Prostate gland (tissue), 2 donors: ENCODE data around the gene NUAK2. TPM values are rescaled to one million over a fixed set of nuclear protein-coding genes. Genes with fewer than 3 reads are reported as not detected.

ENCODE experiments used
- DNase-seq: peaks from one replicate; pipeline ENCODE4 v3.0.0-alpha.2; 2019; ENCODE audit warnings: low spot score
- H3K27ac ChIP-seq, 2 donors: fragments of 200-600 bp; sonication (generic); 2 replicates each; pipeline ENCODE4 v1.5.1; 2017 to 2019
- H3K27me3 ChIP-seq: fragments of 200-600 bp; sonication (generic); replicated peaks from 2 replicates; pipeline ENCODE4 v1.5.1; 2019; ENCODE audit not compliant: insufficient read depth
- H3K36me3 ChIP-seq, 2 donors: fragments of 200-600 bp; sonication (generic); 1 replicate in 1 of 2; 2 replicates in 1 of 2; pipeline versions ENCODE4 v1.5.1 to v1.8.1; 2017 to 2019
- H3K4me1 ChIP-seq: fragments of 200-600 bp; sonication (generic); replicated peaks from 2 replicates; pipeline ENCODE4 v1.5.1; 2019
- H3K4me3 ChIP-seq, 2 donors: fragments of 200-600 bp; sonication (generic); 2 replicates each; pipeline ENCODE4 v1.5.1; 2017 to 2019
- H3K9me3 ChIP-seq: fragments of 200-600 bp; sonication (generic); 2 replicates; pipeline ENCODE4 v1.5.1; 2017
- POLR2A ChIP-seq: fragments of 450-650 bp; IDR thresholded peaks from one replicate; pipeline ENCODE4 v1.6.1; 2016; ENCODE audit warnings: antibody characterized with exemption, mild to moderate bottlenecking
- POLR2AphosphoS5 ChIP-seq: sonication (generic); formaldehyde crosslinking; IDR thresholded peaks from one replicate; pipeline ENCODE4 v1.6.1; 2017; ENCODE audit warnings: antibody characterized with exemption
- WGBS: methylation state at CpG from one replicate; pipeline ENCODE4 v1.1.5; 2018; 5-methylcytosine and 5-hydroxymethylcytosine counted together
- intact Hi-C: fragments of 100-400 bp; cut with DNase I; formaldehyde crosslinking; loops from one replicate; pipeline ENCODE4 v1.14.2; 2022
- total RNA-seq, 2 donors: library from RNA; depleted of rRNA; stranded (reverse); fragments of >200 nt; gene quantifications; one replicate each; pipeline ENCODE4 v1.1.0, GENCODE V29; 2016
- TF ChIP-seq, protein P1 (sequence below), 4 experiments: fragments of 200-600 bp in 2 of 4; fragments of 450-650 bp in 2 of 4; sonication (generic) in 2 of 4; IDR thresholded peaks; 1 replicate in 3 of 4; 2 replicates in 1 of 4; pipeline ENCODE4 v1.5.1; 2016 to 2019; ENCODE audit warnings: antibody characterized with exemption in 4 of 4, mild to moderate bottlenecking in 2 of 4, moderate library complexity in 2 of 4

Gene NUAK2
- total RNA-seq, 2 donors from 2014 or later = 3.7 to 20.0 TPM

GRCh38 chr1:205287076-205287475 lies 34.5 kb downstream of the NUAK2 start:
- intact Hi-C loops = no loop called here
- TF ChIP-seq, protein P1, sequence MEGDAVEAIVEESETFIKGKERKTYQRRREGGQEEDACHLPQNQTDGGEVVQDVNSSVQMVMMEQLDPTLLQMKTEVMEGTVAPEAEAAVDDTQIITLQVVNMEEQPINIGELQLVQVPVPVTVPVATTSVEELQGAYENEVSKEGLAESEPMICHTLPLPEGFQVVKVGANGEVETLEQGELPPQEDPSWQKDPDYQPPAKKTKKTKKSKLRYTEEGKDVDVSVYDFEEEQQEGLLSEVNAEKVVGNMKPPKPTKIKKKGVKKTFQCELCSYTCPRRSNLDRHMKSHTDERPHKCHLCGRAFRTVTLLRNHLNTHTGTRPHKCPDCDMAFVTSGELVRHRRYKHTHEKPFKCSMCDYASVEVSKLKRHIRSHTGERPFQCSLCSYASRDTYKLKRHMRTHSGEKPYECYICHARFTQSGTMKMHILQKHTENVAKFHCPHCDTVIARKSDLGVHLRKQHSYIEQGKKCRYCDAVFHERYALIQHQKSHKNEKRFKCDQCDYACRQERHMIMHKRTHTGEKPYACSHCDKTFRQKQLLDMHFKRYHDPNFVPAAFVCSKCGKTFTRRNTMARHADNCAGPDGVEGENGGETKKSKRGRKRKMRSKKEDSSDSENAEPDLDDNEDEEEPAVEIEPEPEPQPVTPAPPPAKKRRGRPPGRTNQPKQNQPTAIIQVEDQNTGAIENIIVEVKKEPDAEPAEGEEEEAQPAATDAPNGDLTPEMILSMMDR (IDR thresholded peaks at IDR 0.05) = no peak
- TF ChIP-seq POLR2A (no peak), POLR2AphosphoS5 (no peak)
- no peak overlapping the region for H3K4me3 ChIP-seq
- WGBS = 96% methylated on average over 3 of the region's 3 CpGs
- H3K36me3 ChIP-seq = no peaks in the 10 kb centered on the region
- no peaks in the 10 kb centered on the region for H3K27me3 ChIP-seq
- H3K9me3 ChIP-seq = no peaks in the 10 kb centered on the region
- H3K27ac ChIP-seq = no peak overlapping the region
- no peaks in the 10 kb centered on the region for H3K4me1 ChIP-seq
- DNase-seq = no peak

DNA sequence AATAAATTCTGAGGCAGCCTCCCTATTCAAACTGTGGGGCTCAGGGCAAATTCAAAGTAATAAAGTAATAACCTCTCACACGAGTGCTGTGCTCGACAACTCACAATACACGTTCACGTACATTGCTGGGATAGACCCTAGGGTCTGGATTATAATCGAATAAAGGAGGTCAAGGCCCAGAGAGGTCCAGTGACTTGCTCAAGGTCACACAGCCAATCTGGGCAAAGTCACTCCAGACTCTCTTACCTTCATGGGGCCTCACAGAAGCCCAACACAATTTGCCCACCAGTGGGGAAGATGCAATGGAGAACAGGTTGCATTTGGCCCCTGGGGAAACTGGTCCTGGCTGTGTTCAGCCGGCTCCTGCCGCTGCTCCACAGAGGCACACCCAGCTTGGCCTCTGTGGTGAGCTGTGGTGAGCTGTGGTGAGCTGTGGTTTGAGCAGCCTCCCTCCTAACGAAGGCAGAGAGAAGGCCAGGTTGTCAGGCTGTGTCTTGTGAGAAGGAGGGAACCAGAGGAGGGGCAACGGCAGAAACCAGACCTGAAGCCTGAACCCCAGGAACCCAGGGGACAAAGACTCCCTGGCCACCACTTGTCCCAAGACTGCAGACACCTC lies 35.1 kb downstream of the NUAK2 start:
- Histone ChIP-seq H3K9me3 (no peaks in the 10 kb centered on the region), H3K4me3 (no peak overlapping the region), H3K4me1 (no peaks in the 10 kb centered on the region), H3K27me3 (no peaks in the 10 kb centered on the region), H3K36me3 (no peaks in the 10 kb centered on the region), H3K27ac (peak overlapping the region; percentile 14 to 47)
- intact Hi-C loops = no loop called here
- no peak for TF ChIP-seq POLR2AphosphoS5
- TF ChIP-seq, protein P1 (IDR thresholded peaks at IDR 0.05) = no peak
- TF ChIP-seq POLR2A = no peak
- 85% methylated on average over 9 of the region's 9 CpGs for WGBS
- DNase-seq = no peak

GRCh38 chr1:205285381-205286101 lies 36.0 kb downstream of the NUAK2 start:
- no peak for DNase-seq
- peak overlapping the region; percentile 14 to 47 for H3K27ac ChIP-seq
- H3K4me3 ChIP-seq = no peak overlapping the region
- no peaks in the 10 kb centered on the region for H3K27me3 ChIP-seq
- intact Hi-C loops = no loop called here
- WGBS = 53% methylated on average over 12 of the region's 12 CpGs
- no peaks in the 10 kb centered on the region for H3K9me3 ChIP-seq
- TF ChIP-seq POLR2A (no peak), POLR2AphosphoS5 (no peak)
- TF ChIP-seq, protein P1 (IDR thresholded peaks at IDR 0.05) = no peak
- no peaks in the 10 kb centered on the region for H3K36me3 ChIP-seq
- no peaks in the 10 kb centered on the region for H3K4me1 ChIP-seq

DNA sequence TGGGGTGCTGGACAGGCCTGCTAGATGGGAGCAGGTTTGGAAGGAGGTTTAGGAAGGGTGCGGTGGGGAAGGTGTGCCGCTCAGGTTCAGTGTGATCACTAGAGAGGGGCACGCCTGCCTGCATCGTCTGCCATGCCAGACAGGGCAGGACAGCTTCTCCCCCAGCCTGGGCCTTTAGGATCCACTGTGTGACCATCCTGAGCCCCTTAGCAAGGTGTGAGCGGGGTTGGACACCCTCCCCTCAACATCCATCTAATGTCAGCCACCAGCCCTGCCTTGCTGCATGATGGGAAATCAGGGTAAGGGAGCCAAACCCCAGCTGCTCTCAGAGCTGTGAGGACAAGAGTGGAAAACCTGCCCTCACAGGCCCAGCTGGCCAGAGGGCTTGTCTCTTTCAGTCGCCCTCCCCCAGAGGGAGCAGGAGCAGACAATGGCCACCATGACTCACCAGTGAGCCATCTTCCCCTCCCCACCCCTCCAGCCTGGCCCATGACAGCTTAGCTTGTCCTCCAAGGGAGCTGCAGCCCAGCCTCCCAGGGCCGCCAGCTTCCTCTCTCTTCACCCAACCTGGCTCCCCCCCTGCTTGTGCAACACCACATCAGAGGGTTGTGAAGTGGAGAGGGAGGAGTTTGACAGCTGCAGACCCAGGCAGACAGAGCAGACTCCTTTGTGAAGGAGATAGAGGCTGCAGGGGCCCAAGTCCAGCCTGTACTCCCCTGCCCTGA lies 37.0 kb downstream of the NUAK2 start:
- H3K27me3 ChIP-seq = no peaks in the 10 kb centered on the region
- peak; percentile 84 for DNase-seq
- H3K4me3 ChIP-seq = no peak overlapping the region
- H3K9me3 ChIP-seq = no peaks in the 10 kb centered on the region
- 52% methylated on average over 7 of the region's 7 CpGs for WGBS
- H3K4me1 ChIP-seq = no peaks in the 10 kb centered on the region
- TF ChIP-seq POLR2AphosphoS5 (peak; percentile 83), POLR2A (no peak)
- TF ChIP-seq, protein P1 (IDR thresholded peaks at IDR 0.05) = peak in 1 of 4 experiments; percentile 20
- H3K27ac ChIP-seq = peak overlapping the region in 1 of 2 donors; percentile 33
- intact Hi-C loops = no loop called here
- H3K36me3 ChIP-seq = no peaks in the 10 kb centered on the region
